GM19452 (cell line): ENCODE data around the gene PIP5KL1.
"Not testable (repeated sequence)": the region's sequence is repeated elsewhere in the genome, so short reads cannot be mapped to it uniquely, and the experiment has no call there.

Source experiments
- ATAC-seq: cut with Tn5 transposase; IDR thresholded peaks from one replicate; pipeline ENCODE4 v1.9.1; 2021; ENCODE audit not compliant: unreplicated experiment

PIP5KL1 gene

GRCh38 chr9:127896395-127897192 lies 34.0 kb downstream of the PIP5KL1 start:
- no peak for ATAC-seq

DNA sequence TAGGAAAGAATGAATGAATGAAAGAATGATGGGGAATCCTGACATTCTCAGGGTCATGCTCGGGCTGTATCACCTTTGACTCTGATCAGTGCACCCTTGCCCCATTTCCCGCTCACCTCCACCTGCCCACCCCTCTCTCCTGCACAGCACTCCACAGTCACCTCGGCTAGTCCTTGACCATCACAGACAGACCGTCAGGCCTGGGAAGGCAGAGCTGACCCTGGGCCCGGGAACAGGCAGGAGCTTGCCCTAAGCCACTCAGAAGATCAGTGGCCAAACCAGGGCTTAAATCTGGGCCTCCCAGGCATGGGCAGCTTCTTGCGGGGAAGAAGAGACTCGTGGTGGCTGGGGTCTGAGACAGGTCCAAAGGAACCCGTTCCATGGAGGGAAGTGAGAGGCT lies 34.8 kb downstream of the PIP5KL1 start:
- no peak for ATAC-seq

DNA sequence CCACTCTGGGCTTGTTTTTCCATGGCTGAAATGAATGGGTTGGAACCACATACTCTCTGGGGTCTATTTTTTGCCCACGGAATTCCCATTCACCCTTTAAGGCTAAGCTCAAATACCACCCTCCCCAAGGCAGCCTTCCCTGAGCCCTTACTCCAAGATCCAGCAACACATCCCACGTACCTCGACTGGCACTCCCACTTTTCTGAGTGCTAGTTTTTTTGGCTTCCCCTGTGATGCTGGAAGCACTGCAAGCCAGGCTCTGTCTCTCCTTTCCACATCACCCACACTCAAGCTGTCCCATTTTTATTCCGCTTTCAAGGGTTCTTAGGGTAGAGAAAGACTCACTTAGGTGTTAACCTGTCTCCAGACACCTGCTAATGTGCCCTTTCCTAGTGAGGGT lies 37.2 kb downstream of the PIP5KL1 start:
- ATAC-seq = no peak

GRCh38 chr9:127892831-127893230 lies 37.7 kb downstream of the PIP5KL1 start:
- no peak for ATAC-seq

DNA sequence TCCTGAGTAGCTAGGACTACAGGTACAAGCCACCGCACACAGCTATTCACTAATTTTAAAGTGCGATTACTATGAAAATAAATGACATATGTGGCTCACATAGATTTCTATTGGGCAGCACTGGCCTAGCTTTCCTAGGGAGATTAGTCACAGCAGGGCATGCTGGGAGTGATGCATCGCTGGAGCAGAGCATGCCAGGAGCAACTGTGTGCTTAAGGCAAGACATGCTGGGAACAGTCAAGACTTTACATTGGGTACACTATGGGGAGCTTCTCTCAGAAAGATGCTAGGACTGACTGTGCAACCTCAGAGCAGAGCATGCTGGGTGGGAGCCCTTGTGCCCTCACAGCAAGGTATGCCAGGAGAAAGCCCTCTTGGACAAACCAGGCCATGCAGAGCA lies 40.5 kb downstream of the PIP5KL1 start:
- ATAC-seq = no peak

- no peak for ATAC-seq
Observed at GRCh38 chr9:127887792-127888191, 42.8 kb downstream of the PIP5KL1 start.

GRCh38 chr9:127886401-127886972 lies 44.1 kb downstream of the PIP5KL1 start:
- no peak for ATAC-seq

DNA sequence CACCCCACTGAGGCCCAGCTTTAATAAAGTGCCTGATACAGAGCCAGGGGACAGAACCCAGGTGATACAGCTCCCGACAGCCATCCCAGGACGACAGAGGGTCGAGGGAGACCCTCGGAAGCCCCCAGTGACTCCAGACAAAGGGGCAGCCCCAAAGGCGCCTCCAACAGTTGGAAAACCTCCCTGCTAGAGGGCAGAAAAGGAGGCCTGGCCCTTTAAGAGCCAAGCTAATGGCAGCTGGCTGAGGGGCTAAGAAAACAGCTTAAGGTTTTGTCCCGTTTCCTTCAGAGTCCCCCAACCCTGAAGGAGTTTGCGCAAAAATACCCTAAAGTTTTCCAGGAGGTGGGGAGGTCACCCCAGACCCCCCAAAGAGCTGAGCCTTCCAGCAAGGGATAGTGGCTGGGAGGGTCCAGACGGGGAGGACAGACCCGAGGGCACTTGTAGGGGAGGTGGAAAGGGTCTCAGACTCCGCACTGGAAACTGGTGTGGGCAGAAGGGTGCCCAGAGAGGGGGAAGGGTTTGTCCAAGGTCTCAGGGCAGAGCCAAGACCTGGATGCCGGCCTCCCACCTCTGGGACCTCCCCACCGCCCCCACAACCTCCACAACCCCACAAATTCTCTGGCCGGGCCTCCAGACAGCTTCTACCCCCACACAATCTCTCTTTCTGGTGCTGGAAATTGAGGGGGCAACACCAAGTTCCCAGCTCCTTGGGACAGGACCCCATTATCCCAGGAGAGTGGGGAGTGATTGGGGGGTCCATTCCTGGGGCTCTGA lies 44.9 kb downstream of the PIP5KL1 start:
- no peak for ATAC-seq

DNA sequence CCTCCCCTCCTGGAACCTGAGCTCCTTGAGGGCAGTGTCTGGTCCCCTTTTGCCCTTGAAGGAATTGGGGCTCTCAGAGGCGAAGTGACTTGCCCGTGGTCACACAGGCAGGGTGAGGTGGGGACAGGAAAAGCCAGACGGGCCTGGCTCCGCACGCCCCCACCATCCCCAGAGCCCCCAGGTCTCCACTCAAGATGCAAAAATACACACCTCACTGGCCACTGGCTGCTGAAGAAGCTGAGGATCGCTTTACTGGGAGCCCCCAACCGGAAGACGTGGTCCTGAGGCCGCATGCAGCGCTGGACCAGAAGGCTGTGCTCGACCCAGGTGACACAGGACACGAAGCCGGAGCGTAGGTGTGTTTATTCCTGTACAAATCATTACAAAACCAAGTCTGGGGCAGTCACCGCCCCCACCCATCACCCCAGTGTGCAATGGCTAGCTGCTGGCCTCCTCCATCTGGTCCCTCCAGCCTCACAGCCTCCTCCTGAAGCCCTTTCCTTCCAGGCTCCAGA lies 45.5 kb downstream of the PIP5KL1 start:
- ATAC-seq = no peak

- no peak for ATAC-seq
Observed at GRCh38 chr9:127884427-127884911, 46.1 kb downstream of the PIP5KL1 start.

DNA sequence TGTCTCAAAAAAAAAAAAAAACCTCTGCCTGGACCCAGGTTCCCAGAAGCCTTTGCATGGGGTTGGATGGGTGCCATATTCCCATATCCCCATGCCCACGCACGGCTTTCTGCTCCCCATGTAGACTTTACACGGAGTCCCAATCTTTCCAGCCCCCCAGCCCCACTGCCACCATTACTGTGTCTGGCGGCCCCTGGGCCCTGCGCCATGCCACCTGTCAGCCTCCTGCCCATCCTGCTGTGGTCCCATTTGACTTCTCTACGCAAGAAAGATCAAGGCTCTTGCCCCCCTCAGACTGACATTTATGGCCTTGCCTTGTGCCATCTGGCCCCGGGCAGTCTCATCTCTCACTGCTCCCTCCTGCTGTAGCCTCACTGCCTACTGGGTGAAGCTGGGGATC lies 46.6 kb downstream of the PIP5KL1 start:
- ATAC-seq = no peak

DNA sequence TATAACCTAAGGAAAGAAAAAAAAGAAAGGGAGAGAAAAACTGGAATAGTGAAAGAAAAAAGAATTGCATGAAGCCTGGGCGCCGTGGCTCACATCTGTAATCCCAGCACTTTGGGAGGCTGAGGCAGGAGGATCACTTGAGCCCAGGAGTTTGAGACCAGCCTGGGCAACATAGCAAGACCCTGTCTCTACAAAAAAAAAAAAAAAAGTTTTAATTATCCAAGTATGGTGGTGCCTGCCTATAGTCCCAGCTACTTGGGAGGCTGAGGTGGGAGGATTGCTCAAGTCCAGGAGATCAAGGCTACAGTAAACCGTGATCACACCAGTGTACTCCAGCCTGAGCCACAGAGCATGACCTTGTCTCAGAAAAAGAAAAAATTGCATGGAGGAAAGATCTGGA lies 48.9 kb downstream of the PIP5KL1 start:
- ATAC-seq = not testable (repeated sequence)

DNA sequence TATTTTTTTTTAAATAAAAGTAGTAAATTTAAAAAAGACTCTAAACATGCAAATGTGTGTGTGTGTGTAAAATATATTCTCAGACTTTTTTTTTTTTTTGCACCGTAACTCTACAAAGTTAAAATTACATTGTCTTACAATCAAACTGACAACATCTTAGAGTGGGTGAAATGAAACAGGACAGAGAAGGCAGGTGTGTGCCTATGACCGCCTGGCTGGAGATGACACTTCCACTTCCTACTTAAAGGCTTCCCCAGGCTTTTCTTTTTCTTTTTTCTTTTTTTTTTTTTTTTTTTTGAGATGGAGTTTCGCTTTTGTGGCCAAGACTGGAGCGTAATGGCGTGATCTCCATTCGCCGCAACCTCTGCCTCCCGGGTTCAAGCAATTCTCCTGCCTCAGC lies 50.4 kb downstream of the PIP5KL1 start:
- no peak for ATAC-seq

DNA sequence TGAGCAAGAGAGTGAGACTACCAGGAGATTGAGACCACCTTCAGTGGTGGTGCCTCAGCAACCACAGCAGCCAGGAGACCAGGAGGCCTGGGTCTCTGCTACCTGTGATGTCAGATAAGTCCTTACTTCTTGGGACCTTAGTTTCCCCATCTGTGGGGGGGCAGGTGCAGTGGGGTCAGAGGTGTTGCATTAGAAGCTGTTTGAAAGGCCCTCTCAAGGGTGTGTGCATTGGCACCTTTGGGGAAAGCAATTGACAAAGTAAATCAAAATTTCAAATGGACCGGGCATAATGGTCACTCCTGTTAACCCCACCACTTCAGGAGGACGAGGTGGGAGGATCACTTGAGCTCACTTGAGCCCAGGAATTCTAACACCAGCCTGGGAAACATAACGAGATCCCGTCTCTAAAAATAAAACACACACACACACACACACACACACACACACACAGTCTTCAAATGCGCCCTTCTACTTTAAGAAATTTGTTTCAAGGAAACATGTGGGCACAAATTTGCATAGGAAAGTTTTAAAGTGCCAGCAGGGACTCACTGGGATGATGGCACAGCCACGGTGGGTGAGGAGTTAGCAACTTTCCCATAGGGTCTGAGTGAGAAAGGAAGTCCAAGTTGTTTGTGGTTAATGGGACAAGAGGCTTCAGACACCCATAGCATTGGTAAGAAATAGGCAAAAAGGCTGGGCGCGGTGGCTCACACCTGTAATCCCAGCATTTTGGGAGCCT lies 51.8 kb downstream of the PIP5KL1 start:
- ATAC-seq = no peak

- no peak for ATAC-seq
Observed at GRCh38 chr9:127878001-127878651, 52.5 kb downstream of the PIP5KL1 start.

DNA sequence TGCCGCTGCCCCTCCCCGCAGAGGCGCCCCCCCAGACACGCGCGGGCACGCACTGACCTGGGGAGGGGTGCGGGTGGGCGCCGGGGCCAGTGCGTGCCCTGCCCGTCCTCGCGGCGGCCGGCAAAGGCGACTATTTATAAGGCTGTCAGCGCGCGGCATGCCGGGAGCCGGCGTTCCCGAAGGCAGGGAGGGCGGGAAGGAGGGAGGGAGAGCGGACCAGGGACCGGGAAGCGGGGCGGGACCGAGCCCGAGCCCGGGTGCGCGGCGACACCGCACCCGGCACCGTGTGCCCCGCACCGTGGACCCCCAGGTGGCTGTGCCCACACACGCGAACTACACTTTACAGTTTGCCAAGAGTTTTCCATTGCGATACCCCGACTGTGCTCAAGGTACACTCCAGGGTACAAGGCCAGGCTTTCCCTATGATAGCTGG lies 53.0 kb downstream of the PIP5KL1 start, which contains the start of gene AK1:
TSS of gene AK1 (minus strand) at position 110 of the 433 bp plus-strand sequence. CDS start 3,058 bp downstream, outside the sequence.
- ATAC-seq = no peak

DNA sequence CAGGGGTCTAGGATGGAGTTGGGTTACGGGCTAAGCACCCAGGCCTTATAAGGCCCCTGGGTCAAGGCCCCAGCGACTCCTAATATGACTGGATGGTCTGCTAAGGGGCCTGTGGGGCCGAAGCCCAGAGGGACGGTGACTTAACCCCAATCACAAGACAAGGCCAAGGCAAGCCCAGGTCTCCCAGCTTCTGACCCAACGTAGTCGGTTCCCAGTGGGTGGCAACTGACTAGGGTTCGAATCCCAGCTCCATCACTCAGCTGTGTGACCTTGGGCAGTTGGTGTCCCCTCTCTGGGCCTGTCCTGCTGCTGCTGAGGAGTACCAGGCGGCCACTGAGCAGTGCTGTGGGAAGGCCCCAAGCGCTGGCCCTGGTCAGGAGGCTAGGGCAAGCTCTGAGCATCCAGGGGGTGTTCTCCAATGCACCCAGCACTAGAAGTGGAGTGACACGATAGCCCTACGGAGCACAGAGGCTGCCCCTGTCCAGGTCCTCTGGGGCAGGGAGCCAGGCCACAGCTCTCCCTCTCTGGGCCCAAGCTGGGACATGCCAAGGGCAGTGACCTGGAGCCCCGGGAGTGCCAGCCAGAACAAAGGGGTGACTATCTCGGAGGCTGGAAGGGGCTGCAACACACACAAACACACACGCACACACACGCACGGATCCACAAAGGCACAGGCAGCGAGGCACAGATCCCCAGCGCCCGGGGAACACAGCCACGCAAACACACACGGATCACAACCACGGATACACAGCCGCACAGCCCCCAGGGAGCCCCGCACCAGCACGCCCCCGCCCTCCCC lies 53.6 kb downstream of the PIP5KL1 start:
- no peak for ATAC-seq

DNA sequence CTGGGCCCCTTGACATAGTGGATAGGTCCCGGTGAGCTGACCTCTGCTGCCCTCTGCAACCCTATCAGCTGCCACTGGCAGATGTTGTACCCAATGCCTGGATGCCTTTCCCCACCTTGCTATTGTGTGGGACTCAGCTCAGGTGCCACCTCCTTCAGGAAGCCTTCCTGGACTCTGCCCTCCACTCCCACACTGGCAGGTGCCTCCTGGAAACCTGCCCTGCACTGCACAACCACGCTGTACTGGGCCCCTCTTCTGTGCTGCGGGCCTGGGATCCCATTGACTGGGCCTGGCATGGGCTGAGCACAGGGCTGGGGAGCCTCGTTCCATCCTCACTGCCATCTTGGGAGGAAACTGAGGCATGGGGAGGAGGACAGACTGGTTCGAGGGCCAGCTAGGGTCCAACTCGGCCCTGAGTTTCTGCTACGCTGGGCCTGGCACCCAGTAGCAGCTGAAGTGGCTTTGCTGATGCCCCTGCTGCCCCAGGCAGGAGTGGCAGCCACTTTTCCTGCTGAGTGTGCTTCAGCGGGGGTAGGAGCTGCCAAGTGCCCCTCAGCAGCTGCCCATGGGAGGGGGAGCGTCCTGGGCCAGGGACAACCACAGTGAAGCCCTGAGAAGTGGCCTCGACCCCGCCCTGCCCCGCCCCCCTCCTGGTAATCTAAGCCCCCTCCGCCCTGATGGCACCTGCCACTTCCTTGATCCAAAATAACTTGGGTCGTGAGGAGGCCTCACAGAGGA lies 54.4 kb downstream of the PIP5KL1 start:
- no peak for ATAC-seq
